Measurements from ENCODE around the gene SPATS2L.

- TF ChIP-seq POLR2A (IDR thresholded peaks at IDR 0.05; ENCODE audit: low read depth, low read length) = no peak
- TF ChIP-seq POLR2AphosphoS5 (IDR thresholded peaks at IDR 0.05; ENCODE audit: low read depth, low read length) = no peak
- TF ChIP-seq TAF1 (IDR thresholded peaks at IDR 0.05; ENCODE audit: borderline replicate concordance, low read depth, low read length) = no peak
These were observed 8.5 kb upstream of the SPATS2L start for GRCh38 chr2:200297989-200298388.

All from GM12892 (cell line).